Measurements from ENCODE around the gene HOXD12. TPM values are rescaled to one million over a fixed set of nuclear protein-coding genes. Genes with fewer than 3 reads are reported as not detected.

The HOXD12 gene
- polyA plus RNA-seq, 1 donor from 2014 or later = not detected

DNA sequence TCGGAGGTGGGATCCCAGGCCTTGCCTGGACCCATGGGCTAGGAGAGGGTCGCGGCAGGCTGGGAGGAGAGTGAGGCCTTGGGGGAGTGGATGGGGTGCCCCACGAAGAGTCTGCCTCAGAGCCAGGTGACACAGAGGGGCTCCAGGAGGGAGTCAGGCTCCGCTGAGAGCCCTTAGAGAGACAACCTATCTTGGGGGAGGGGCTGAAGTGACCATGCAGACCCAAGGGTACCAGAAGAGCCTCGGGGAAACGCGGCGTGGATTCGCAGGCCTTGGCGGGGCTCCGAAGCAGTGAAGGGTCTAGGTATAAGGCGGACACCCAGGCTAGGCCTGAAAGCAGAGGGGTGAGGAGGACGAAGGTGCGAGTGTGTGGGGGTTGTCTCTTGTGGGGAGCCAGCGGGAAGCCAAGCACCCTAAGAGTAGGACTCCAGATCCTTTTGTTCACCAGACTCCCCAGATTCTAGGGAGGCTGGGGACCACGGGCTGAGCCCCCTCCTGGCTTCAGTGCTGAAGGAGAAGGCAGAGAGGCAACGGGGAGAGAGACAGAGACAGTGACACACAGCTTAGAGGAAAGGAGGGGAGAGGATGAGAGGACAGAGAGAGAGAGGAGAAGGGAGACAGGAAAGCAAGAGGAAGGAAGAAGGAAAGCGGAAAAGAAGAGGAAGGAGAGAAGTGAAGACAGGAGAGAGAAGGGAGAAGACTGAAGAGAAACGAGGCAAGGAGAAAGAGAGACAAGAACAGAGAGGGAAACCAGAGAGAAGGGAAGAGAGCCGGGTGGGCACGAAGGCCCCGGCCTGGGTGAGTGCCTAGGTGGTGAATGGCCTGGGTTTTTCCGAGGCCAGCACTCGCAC lies 6.4 kb downstream of the HOXD12 start:
- H3F3A ChIP-seq (ENCODE audit: insufficient read depth, low read length, poor library complexity, severe bottlenecking) = no peaks in the 10 kb centered on the region
- no peaks in the 10 kb centered on the region for H3K9me3 ChIP-seq (ENCODE audit: low read length)
- no peak overlapping the region for H3K9ac ChIP-seq (ENCODE audit: low read length)
- no peak overlapping the region for H3K4me2 ChIP-seq (ENCODE audit: low read length)
- no peaks in the 10 kb centered on the region for H3K79me2 ChIP-seq (replicated peaks; ENCODE audit: insufficient read depth, low read length)
- H3K4me3 ChIP-seq (ENCODE audit: low read length) = no peak overlapping the region
- no peaks in the 10 kb centered on the region for H3K36me3 ChIP-seq (ENCODE audit: insufficient read depth, low read length)
- H3K27me3 ChIP-seq (ENCODE audit: insufficient read depth, low read depth, low read length) = peaks cover 96% of the 10 kb centered on the region
- no peak overlapping the region for H2AFZ ChIP-seq (ENCODE audit: low read depth, low read length)
- TF ChIP-seq EZH2 (IDR thresholded peaks at IDR 0.05; ENCODE audit: borderline replicate concordance, insufficient read depth, low read length, poor library complexity, severe bottlenecking) = no peak
- TF ChIP-seq TAF1 (IDR thresholded peaks at IDR 0.05; ENCODE audit: low read depth) = no peak
- TF ChIP-seq POLR2AphosphoS5 (IDR thresholded peaks at IDR 0.05) = no peak
- TF ChIP-seq EP300 (conservative IDR thresholded peaks at IDR 0.05; ENCODE audit: poor library complexity, severe bottlenecking) = no peak
- TF ChIP-seq MXI1 (conservative IDR thresholded peaks at IDR 0.05; ENCODE audit: poor library complexity, severe bottlenecking) = no peak
- no peak for TF ChIP-seq RAD21 (conservative IDR thresholded peaks at IDR 0.05)
- TF ChIP-seq REST (IDR thresholded peaks at IDR 0.05; ENCODE audit: borderline replicate concordance) = no peak
- TF ChIP-seq CTCF (IDR thresholded peaks at IDR 0.05; ENCODE audit: poor library complexity, severe bottlenecking) = no peak
- no peak for TF ChIP-seq SMC3 (conservative IDR thresholded peaks at IDR 0.05; ENCODE audit: poor library complexity)
- H3K27ac ChIP-seq (ENCODE audit: low read length) = no peak overlapping the region
- no peaks in the 10 kb centered on the region for H4K20me1 ChIP-seq (ENCODE audit: insufficient read depth)
- H3K9me2 ChIP-seq (ENCODE audit: insufficient read depth, low read length) = no peaks in the 10 kb centered on the region

GRCh38 chr2:176106581-176107539 lies 7.3 kb downstream of the HOXD12 start, which contains the start of gene HOXD11:
Gene HOXD11 (plus strand): TSS chr2:176107280. CDS start chr2:176107356, 76 bp downstream.
- no peak within 1 kb of the TSS for H3K27ac ChIP-seq (ENCODE audit: low read length)
- H3K4me3 ChIP-seq (ENCODE audit: low read length) = peak within 1 kb of the TSS; percentile 48
- no peaks in the 10 kb centered on the region for H3K79me2 ChIP-seq (replicated peaks; ENCODE audit: insufficient read depth, low read length)
- H3F3A ChIP-seq (ENCODE audit: insufficient read depth, low read length, poor library complexity, severe bottlenecking) = no peaks in the 10 kb centered on the region
- no peak within 1 kb of the TSS for H3K4me2 ChIP-seq (ENCODE audit: low read length)
- peaks cover 96% of the 10 kb centered on the region for H3K27me3 ChIP-seq (ENCODE audit: insufficient read depth, low read depth, low read length)
- no peak within 1 kb of the TSS for H2AFZ ChIP-seq (ENCODE audit: low read depth, low read length)
- H3K36me3 ChIP-seq (ENCODE audit: insufficient read depth, low read length) = no peaks in the 10 kb centered on the region
- H3K9ac ChIP-seq (ENCODE audit: low read length) = no peak within 1 kb of the TSS
- H3K9me3 ChIP-seq (ENCODE audit: low read length) = no peaks in the 10 kb centered on the region
- H3K9me2 ChIP-seq (ENCODE audit: insufficient read depth, low read length) = no peaks in the 10 kb centered on the region
- no peaks in the 10 kb centered on the region for H4K20me1 ChIP-seq (ENCODE audit: insufficient read depth)
- TF ChIP-seq EZH2 (IDR thresholded peaks at IDR 0.05; ENCODE audit: borderline replicate concordance, insufficient read depth, low read length, poor library complexity, severe bottlenecking) = peak; percentile 59
- no peak for TF ChIP-seq TAF1 (IDR thresholded peaks at IDR 0.05; ENCODE audit: low read depth)
- TF ChIP-seq SMC3 (conservative IDR thresholded peaks at IDR 0.05; ENCODE audit: poor library complexity) = no peak
- no peak for TF ChIP-seq CTCF (IDR thresholded peaks at IDR 0.05; ENCODE audit: poor library complexity, severe bottlenecking)
- no peak for TF ChIP-seq RAD21 (conservative IDR thresholded peaks at IDR 0.05)

Data from neural cell (in vitro differentiated cells).